ENCODE measurements around the gene SLC30A10.

DNA sequence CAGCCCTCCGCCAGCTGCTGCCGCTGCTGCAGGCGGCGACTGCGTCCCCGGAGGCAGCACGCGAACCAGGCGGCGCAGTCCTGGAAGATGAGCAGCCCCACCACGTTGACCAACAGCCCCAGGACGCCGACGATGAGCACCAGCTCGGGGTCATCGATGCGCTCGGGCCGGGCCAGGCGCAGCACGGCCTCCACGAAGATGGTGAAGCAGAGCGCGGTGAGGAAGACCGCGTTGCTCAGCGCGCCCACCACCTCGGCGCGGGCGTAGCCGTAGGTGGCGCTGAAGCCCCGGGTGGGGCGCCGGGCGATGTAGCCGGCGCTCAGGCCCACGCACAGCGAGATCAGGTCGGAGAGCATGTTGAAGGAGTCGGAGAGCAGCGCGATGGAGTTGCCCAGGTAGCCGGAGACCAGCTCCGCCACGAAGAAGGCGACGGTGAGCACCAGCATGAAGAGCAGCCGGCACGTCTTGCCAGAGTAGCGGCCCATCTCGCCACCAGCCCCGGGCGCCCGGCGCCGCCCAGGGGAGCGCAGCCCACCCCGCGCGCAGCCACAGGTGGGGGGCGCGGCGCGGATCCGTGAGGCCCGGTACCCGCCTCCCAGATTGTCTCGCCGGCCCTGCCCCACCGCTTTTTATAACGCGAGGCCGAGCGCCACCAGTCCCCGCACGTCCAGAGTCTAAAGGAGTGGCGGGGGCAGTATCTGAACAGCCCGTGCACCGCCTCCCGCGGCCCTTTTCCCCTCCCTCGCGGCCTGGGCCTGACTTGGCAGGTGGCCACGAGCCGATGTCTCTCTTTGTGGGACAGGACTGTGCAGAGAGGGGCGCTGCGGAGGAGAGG is at the start of gene SLC30A10:
- TF ChIP-seq, protein P1, sequence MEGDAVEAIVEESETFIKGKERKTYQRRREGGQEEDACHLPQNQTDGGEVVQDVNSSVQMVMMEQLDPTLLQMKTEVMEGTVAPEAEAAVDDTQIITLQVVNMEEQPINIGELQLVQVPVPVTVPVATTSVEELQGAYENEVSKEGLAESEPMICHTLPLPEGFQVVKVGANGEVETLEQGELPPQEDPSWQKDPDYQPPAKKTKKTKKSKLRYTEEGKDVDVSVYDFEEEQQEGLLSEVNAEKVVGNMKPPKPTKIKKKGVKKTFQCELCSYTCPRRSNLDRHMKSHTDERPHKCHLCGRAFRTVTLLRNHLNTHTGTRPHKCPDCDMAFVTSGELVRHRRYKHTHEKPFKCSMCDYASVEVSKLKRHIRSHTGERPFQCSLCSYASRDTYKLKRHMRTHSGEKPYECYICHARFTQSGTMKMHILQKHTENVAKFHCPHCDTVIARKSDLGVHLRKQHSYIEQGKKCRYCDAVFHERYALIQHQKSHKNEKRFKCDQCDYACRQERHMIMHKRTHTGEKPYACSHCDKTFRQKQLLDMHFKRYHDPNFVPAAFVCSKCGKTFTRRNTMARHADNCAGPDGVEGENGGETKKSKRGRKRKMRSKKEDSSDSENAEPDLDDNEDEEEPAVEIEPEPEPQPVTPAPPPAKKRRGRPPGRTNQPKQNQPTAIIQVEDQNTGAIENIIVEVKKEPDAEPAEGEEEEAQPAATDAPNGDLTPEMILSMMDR (conservative IDR thresholded peaks at IDR 0.05; ENCODE audit: low read length): no peak
- no peak for TF ChIP-seq EZH2phosphoT487 (IDR thresholded peaks at IDR 0.05; ENCODE audit: borderline replicate concordance)
